Endothelial cell of umbilical vein (primary cell): ENCODE measurements around the gene TOP2A. TPM values are rescaled to one million over a fixed set of nuclear protein-coding genes. Genes with fewer than 3 reads are reported as not detected.

Experiments used
- BruUV-seq: library from RNA; stranded (reverse); fragments of 400-500 nt; replicated peaks from 2 replicates; lab custom pipeline; 2021; lab: Mats Ljungman, UMichigan
- CTCF ChIA-PET: fragments of 300-600, 350-600 bp; sonication (Branson Sonifier 250); formaldehyde crosslinking; loops from one replicate; lab custom pipeline; 2021; ENCODE audit warnings: antibody characterized with exemption, inconsistent platforms; lab: Charles Lee
- POLR2A ChIA-PET: fragments of 300-600, 350-600 bp; sonication (Branson Sonifier 250); formaldehyde crosslinking; loops from one replicate; lab custom pipeline; 2021; ENCODE audit warnings: antibody characterized with exemption, inconsistent platforms; lab: Charles Lee
- DNase-seq: peaks from one replicate; pipeline ENCODE4 v3.0.0-alpha.2; 2011; ENCODE audit warnings: low read depth, low spot score
- FAIRE-seq: peaks from 2 replicates; lab custom pipeline; 2011; peaks lifted over from hg19 to GRCh38; lab: Jason Lieb, UNC
- H2AFZ ChIP-seq: 2 replicates; pipeline ENCODE4 v1.6.0; 2012; ENCODE audit warnings: low read depth, low read length, control low read depth, inconsistent platforms
- H3K27ac ChIP-seq: 2 replicates; pipeline ENCODE4 v1.5.1; 2011; ENCODE audit warnings: low read depth, mild to moderate bottlenecking, control low read depth, low read length, moderate library complexity; ENCODE audit not compliant: insufficient read depth
- H3K27me3 ChIP-seq, 2 experiments: 2 replicates each; pipeline versions ENCODE4 v1.6.0 to v1.6.1; 2011; ENCODE audit warnings: low read length in 2 of 2, mixed read lengths in 1 of 2; ENCODE audit not compliant: control insufficient read depth in 2 of 2, insufficient read depth in 2 of 2
- H3K36me3 ChIP-seq, 2 experiments: 2 replicates in 1 of 2; 3 replicates in 1 of 2; pipeline ENCODE4 v1.5.1; 2011; ENCODE audit warnings: low read length in 2 of 2, mild to moderate bottlenecking in 1 of 2, moderate library complexity in 1 of 2; ENCODE audit not compliant: control insufficient read depth in 2 of 2, insufficient read depth in 2 of 2; ENCODE audit errors: extremely low read depth in 1 of 2
- H3K4me1 ChIP-seq: 3 replicates; pipeline ENCODE4 v1.5.1; 2011; ENCODE audit warnings: mild to moderate bottlenecking, low read length; ENCODE audit not compliant: control insufficient read depth, insufficient read depth; ENCODE audit errors: extremely low read depth
- H3K4me2 ChIP-seq: 2 replicates; pipeline ENCODE4 v1.6.1; 2011; ENCODE audit warnings: low read length, control low read depth, mixed read lengths; ENCODE audit not compliant: insufficient read depth
- H3K4me3 ChIP-seq, 3 experiments: fragments of 200-600 bp in 1 of 3; sonication (generic), shearing (Covaris generic) in 1 of 3; replicated peaks in 1 of 3; 2 replicates each; pipeline ENCODE4 v1.5.1; 2011 to 2016; ENCODE audit warnings: control low read depth in 3 of 3, low read length in 3 of 3, mild to moderate bottlenecking in 2 of 3, inconsistent platforms in 1 of 3, low read depth in 1 of 3, moderate library complexity in 1 of 3; ENCODE audit not compliant: insufficient read depth in 1 of 3
- H3K79me2 ChIP-seq: 2 replicates; pipeline ENCODE4 v1.6.0; 2012; ENCODE audit warnings: low read length, inconsistent platforms; ENCODE audit not compliant: control insufficient read depth, insufficient read depth
- H3K9ac ChIP-seq: replicated peaks from 2 replicates; pipeline ENCODE3; 2011; ENCODE audit warnings: low read length, control low read depth; ENCODE audit not compliant: insufficient read depth; ENCODE audit errors: extremely low read depth
- H3K9me1 ChIP-seq: replicated peaks from 3 replicates; pipeline ENCODE4 v1.6.0; 2011; ENCODE audit warnings: mild to moderate bottlenecking, low read length; ENCODE audit not compliant: control insufficient read depth, insufficient read depth; ENCODE audit errors: extremely low read depth
- H3K9me3 ChIP-seq: replicated peaks from 2 replicates; pipeline ENCODE4 v1.5.1; 2012; ENCODE audit warnings: low read length, inconsistent platforms; ENCODE audit not compliant: control insufficient read depth, insufficient read depth
- H4K20me1 ChIP-seq: replicated peaks from 2 replicates; pipeline ENCODE3; 2011; ENCODE audit warnings: mild to moderate bottlenecking, low read length; ENCODE audit not compliant: control insufficient read depth, insufficient read depth; ENCODE audit errors: extremely low read depth
- CTCF ChIP-seq, 2 donors: IDR thresholded peaks; 1 replicate in 1 of 2; 2 replicates in 1 of 2; pipeline ENCODE4 v1.5.1; 2011; ENCODE audit warnings: low read length in 2 of 2, mild to moderate bottlenecking in 2 of 2, moderate library complexity in 2 of 2, control low read depth in 1 of 2, inconsistent platforms in 1 of 2, low read depth in 1 of 2; ENCODE audit not compliant: insufficient read depth in 1 of 2; ENCODE audit errors: extremely low read depth in 1 of 2
- EZH2 ChIP-seq: IDR thresholded peaks from 2 replicates; pipeline ENCODE4 v1.6.1; 2012; ENCODE audit warnings: borderline replicate concordance, low read depth, mild to moderate bottlenecking, moderate library complexity, low read length, inconsistent platforms; ENCODE audit not compliant: severe bottlenecking
- FOS ChIP-seq: IDR thresholded peaks from 2 replicates; pipeline ENCODE4 v1.6.1; 2011; ENCODE audit warnings: mild to moderate bottlenecking, low read length, moderate library complexity, borderline replicate concordance; ENCODE audit not compliant: insufficient read depth
- GATA2 ChIP-seq: IDR thresholded peaks from 2 replicates; pipeline ENCODE4 v1.7.0; 2011; ENCODE audit warnings: low read depth, mild to moderate bottlenecking, moderate library complexity, mixed read lengths, low read length; ENCODE audit not compliant: insufficient read length, insufficient read depth
- JUN ChIP-seq: IDR thresholded peaks from 2 replicates; pipeline ENCODE4 v1.6.1; 2011; ENCODE audit warnings: borderline replicate concordance, low read depth; ENCODE audit not compliant: insufficient read length, insufficient read depth
- MAX ChIP-seq: IDR thresholded peaks from 2 replicates; pipeline ENCODE4 v1.6.1; 2011; ENCODE audit not compliant: insufficient read depth, insufficient read length
- MYC ChIP-seq: IDR thresholded peaks from one replicate; pipeline ENCODE4 v1.6.1; 2011; ENCODE audit warnings: mild to moderate bottlenecking, low read depth, low read length
- POLR2A ChIP-seq: IDR thresholded peaks from 2 replicates; pipeline ENCODE4 v1.6.1; 2012; ENCODE audit warnings: low read depth, mild to moderate bottlenecking, control low read depth, low read length
- POLR2AphosphoS5 ChIP-seq: IDR thresholded peaks from 2 replicates; pipeline ENCODE4 v1.6.1; 2012; ENCODE audit warnings: low read depth, mild to moderate bottlenecking, control low read depth, low read length, moderate library complexity; ENCODE audit not compliant: insufficient read depth
- dilution Hi-C: fragments of 300-500 bp; cut with MboI; formaldehyde crosslinking; loops from one replicate; pipeline ENCODE4 v1.15.0; 2019; ENCODE audit warnings: low sequenced_read_pairs; ENCODE audit not compliant: extremely low pct_ligation_motif_present
- intact Hi-C: fragments of 100-400 bp; cut with micrococcal nuclease; formaldehyde crosslinking; loops from one replicate; pipeline ENCODE4 v1.10.0; 2022
- polyA plus RNA-seq, 4 experiments: library from polyadenylated mRNA; depleted of rRNA in 3 of 4; stranded (reverse) in 3 of 4; unstranded in 1 of 4; fragments of >200 nt; gene quantifications; 2 replicates each; pipeline versions ENCODE4 v1.2.1 to v1.2.3, GENCODE V29; 2011 to 2012; ENCODE audit warnings: missing spikeins in 1 of 4
- total RNA-seq: library from RNA; stranded (reverse); gene quantifications from 2 replicates; pipeline ENCODE4 v1.2.3, GENCODE V29; 2021

Gene TOP2A
- total and polyA plus RNA-seq, 2 donors (not counting 3 experiments of a cell fraction or from before 2014, with no cell fraction given) = 31.3 to 160 TPM

GRCh38 chr17:40412880-40413279 lies 4.8 kb downstream of the TOP2A start:
- CTCF ChIA-PET = interaction anchor here (0.6 to 3.0 kb wide), 6 partner anchors 12 to 221 kb away, joined by 3 to 12 read pairs (median 3); no protein-coding TSS in a partner anchor
- POLR2A ChIA-PET = no interaction called here

More at GRCh38 chr17:40412880-40413279, 4.8 kb downstream of the TOP2A start:
- FAIRE-seq = no peak
- no TSS peak for BruUV-seq
- H3K27me3 ChIP-seq = no peaks in the 10 kb centered on the region
- H3K9me3 ChIP-seq = no peaks in the 10 kb centered on the region
- no peak overlapping the region for H3K4me2 ChIP-seq
- H4K20me1 ChIP-seq = no peaks in the 10 kb centered on the region
- no peak overlapping the region for H3K27ac ChIP-seq
- H3K4me1 ChIP-seq = peaks cover 15% of the 10 kb centered on the region
- no peak overlapping the region for H3K4me3 ChIP-seq
- intact Hi-C loops = loop anchor here (10.0 kb wide), 1 partner anchor 208 kb away; no protein-coding TSS in a partner anchor
- H3K9me1 ChIP-seq = no peaks in the 10 kb centered on the region
- DNase-seq = no peak
- H2AFZ ChIP-seq = no peak overlapping the region
- dilution Hi-C loops = no loop called here
- H3K9ac ChIP-seq = no peak overlapping the region
- TF ChIP-seq MYC = no peak
- TF ChIP-seq JUN = no peak
- TF ChIP-seq GATA2 = no peak
- TF ChIP-seq POLR2A = no peak
- no peak for TF ChIP-seq CTCF (IDR thresholded peaks at IDR 0.05; ENCODE audit: extremely low read depth in 1 of 2, insufficient read depth in 1 of 2, low read depth in 1 of 2, low read length in 2 of 2)
- TF ChIP-seq MAX = no peak
- no peak for TF ChIP-seq FOS
- TF ChIP-seq POLR2AphosphoS5 = no peak
- no peak for TF ChIP-seq EZH2
- peaks cover 0 to 12% of the 10 kb centered on the region in 2 experiments for H3K36me3 ChIP-seq
- H3K79me2 ChIP-seq = peaks cover 49% of the 10 kb centered on the region
